Suprapubic skin (tissue), 4 donors: ENCODE data around the gene FEM1B. TPM values are rescaled to one million over a fixed set of nuclear protein-coding genes. Genes with fewer than 3 reads are reported as not detected.

ENCODE experiments used
- DNase-seq, 2 donors: peaks; one replicate each; pipeline ENCODE4 v3.0.0-alpha.2; 2019; ENCODE audit warnings: low spot score in 2 of 2
- H3K27ac ChIP-seq: fragments of 200-600 bp; sonication (generic); one replicate; pipeline ENCODE4 v1.5.1; 2019
- H3K27me3 ChIP-seq: fragments of 200-600 bp; sonication (generic); one replicate; pipeline ENCODE4 v1.5.1; 2019
- H3K36me3 ChIP-seq: fragments of 200-600 bp; sonication (generic); one replicate; pipeline ENCODE4 v1.5.1; 2019
- H3K4me1 ChIP-seq: fragments of 200-600 bp; sonication (generic); one replicate; pipeline ENCODE4 v1.5.1; 2019
- H3K4me3 ChIP-seq: fragments of 200-600 bp; sonication (generic); one replicate; pipeline ENCODE4 v1.5.1; 2019; ENCODE audit warnings: mild to moderate bottlenecking
- H3K9me3 ChIP-seq: fragments of 200-600 bp; sonication (generic); one replicate; pipeline ENCODE4 v1.5.1; 2019
- EP300 ChIP-seq: sonication (generic); formaldehyde crosslinking; IDR thresholded peaks from one replicate; pipeline ENCODE4 v1.6.1; 2017; ENCODE audit warnings: antibody characterized with exemption
- POLR2A ChIP-seq, 2 donors: fragments of 450-650 bp; IDR thresholded peaks; one replicate each; pipeline ENCODE4 v1.6.1; 2017; ENCODE audit warnings: antibody characterized with exemption in 2 of 2, mild to moderate bottlenecking in 2 of 2, moderate library complexity in 2 of 2
- POLR2AphosphoS5 ChIP-seq, 3 donors: sonication (generic); formaldehyde crosslinking; IDR thresholded peaks; one replicate each; pipeline ENCODE4 v1.6.1; 2017; ENCODE audit warnings: antibody characterized with exemption in 3 of 3
- WGBS: methylation state at CpG from one replicate; pipeline ENCODE4 v1.1.5; 2018; 5-methylcytosine and 5-hydroxymethylcytosine counted together
- total RNA-seq, 4 donors: library from RNA; depleted of rRNA; stranded (reverse); fragments of >200 nt; gene quantifications; one replicate each; pipeline ENCODE4 v1.1.0, GENCODE V29; 2016
- TF ChIP-seq, protein P1 (sequence below), 2 donors: fragments of 200-600 bp in 1 of 2; fragments of 450-650 bp in 1 of 2; sonication (generic) in 1 of 2; IDR thresholded peaks; one replicate each; pipeline ENCODE4 v1.5.1; 2016 to 2019; ENCODE audit warnings: antibody characterized with exemption in 2 of 2, mild to moderate bottlenecking in 1 of 2, moderate library complexity in 1 of 2

FEM1B gene
- total RNA-seq, 4 donors from 2014 or later: 56.3 to 89.6 (median 63.8) TPM

GRCh38 chr15:68261980-68262379 is 15.6 kb upstream of the FEM1B start:
- no peaks in the 10 kb centered on the region for H3K36me3 ChIP-seq
- no peaks in the 10 kb centered on the region for H3K9me3 ChIP-seq
- no peak for TF ChIP-seq POLR2A (IDR thresholded peaks at IDR 0.05)
- TF ChIP-seq, protein P1, sequence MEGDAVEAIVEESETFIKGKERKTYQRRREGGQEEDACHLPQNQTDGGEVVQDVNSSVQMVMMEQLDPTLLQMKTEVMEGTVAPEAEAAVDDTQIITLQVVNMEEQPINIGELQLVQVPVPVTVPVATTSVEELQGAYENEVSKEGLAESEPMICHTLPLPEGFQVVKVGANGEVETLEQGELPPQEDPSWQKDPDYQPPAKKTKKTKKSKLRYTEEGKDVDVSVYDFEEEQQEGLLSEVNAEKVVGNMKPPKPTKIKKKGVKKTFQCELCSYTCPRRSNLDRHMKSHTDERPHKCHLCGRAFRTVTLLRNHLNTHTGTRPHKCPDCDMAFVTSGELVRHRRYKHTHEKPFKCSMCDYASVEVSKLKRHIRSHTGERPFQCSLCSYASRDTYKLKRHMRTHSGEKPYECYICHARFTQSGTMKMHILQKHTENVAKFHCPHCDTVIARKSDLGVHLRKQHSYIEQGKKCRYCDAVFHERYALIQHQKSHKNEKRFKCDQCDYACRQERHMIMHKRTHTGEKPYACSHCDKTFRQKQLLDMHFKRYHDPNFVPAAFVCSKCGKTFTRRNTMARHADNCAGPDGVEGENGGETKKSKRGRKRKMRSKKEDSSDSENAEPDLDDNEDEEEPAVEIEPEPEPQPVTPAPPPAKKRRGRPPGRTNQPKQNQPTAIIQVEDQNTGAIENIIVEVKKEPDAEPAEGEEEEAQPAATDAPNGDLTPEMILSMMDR (IDR thresholded peaks at IDR 0.05): no peak
- no peak for TF ChIP-seq EP300
- no peak for TF ChIP-seq POLR2AphosphoS5 (IDR thresholded peaks at IDR 0.05)
- peaks cover 28% of the 10 kb centered on the region for H3K4me1 ChIP-seq
- H3K27ac ChIP-seq: no peak overlapping the region
- H3K27me3 ChIP-seq: no peaks in the 10 kb centered on the region
- 93% methylated on average over 3 of the region's 3 CpGs for WGBS
- DNase-seq: no peak
- H3K4me3 ChIP-seq: no peak overlapping the region

GRCh38 chr15:68262514-68263356 is 14.8 kb upstream of the FEM1B start:
- no peak for DNase-seq
- Histone ChIP-seq H3K4me3 (no peak overlapping the region), H3K9me3 (no peaks in the 10 kb centered on the region), H3K27ac (no peak overlapping the region), H3K36me3 (no peaks in the 10 kb centered on the region), H3K27me3 (no peaks in the 10 kb centered on the region), H3K4me1 (peaks cover 31% of the 10 kb centered on the region)
- TF ChIP-seq EP300 (no peak), POLR2A (IDR thresholded peaks at IDR 0.05) (no peak), POLR2AphosphoS5 (IDR thresholded peaks at IDR 0.05) (no peak)
- TF ChIP-seq, protein P1 (IDR thresholded peaks at IDR 0.05): no peak
- 67% methylated on average over 5 of the region's 5 CpGs for WGBS

DNA sequence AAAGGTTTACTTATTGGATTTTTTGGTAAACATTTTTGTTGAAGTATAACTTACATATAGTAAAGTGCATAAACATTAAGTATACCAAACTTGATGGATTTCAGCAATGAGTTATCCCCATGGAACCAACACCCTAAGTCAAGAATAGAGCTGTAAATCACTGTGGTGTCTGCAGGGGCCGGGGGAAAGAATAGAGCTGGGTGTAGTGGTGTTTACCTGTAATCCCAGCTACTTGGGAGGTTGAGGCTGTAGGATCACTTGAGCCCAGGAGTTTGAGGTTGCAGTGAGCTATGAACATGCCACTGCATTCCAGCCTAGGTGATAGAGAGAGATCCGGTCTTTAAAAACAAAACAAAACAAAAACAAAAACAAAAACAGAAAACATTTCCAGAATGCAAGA is 13.3 kb upstream of the FEM1B start:
- peaks cover 38% of the 10 kb centered on the region for H3K4me1 ChIP-seq
- H3K27me3 ChIP-seq: no peaks in the 10 kb centered on the region
- TF ChIP-seq POLR2A (IDR thresholded peaks at IDR 0.05): no peak
- no peak for TF ChIP-seq POLR2AphosphoS5 (IDR thresholded peaks at IDR 0.05)
- TF ChIP-seq, protein P1 (IDR thresholded peaks at IDR 0.05): no peak
- TF ChIP-seq EP300: no peak
- no peak for DNase-seq
- H3K4me3 ChIP-seq: no peak overlapping the region
- H3K36me3 ChIP-seq: no peaks in the 10 kb centered on the region
- 47% methylated on average over 2 of the region's 2 CpGs for WGBS
- no peaks in the 10 kb centered on the region for H3K9me3 ChIP-seq
- no peak overlapping the region for H3K27ac ChIP-seq

DNA sequence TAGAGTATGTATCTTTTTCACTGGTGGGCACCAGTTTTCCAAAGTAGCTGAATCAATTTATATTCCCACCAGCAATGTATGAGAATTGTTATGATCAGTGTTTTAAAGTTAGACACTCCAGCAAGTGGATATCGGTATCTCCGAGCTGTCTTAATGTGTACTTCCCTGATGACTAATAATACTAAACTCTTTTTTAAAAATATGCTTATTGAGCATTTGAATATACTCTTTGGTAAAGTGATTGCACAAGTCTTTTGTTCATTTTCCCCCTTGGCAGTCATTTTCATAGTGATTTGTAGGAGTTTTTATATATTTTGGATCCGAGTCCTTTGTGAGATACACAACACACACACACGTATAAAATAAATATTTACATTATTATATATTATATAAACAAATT is 12.5 kb upstream of the FEM1B start:
- Histone ChIP-seq H3K27ac (peak overlapping the region; percentile 24), H3K27me3 (no peaks in the 10 kb centered on the region), H3K4me1 (peaks cover 34% of the 10 kb centered on the region), H3K9me3 (no peaks in the 10 kb centered on the region), H3K4me3 (no peak overlapping the region), H3K36me3 (no peaks in the 10 kb centered on the region)
- DNase-seq: no peak
- WGBS: 52% methylated on average over 4 of the region's 4 CpGs
- TF ChIP-seq EP300 (no peak), POLR2AphosphoS5 (IDR thresholded peaks at IDR 0.05) (no peak), POLR2A (IDR thresholded peaks at IDR 0.05) (no peak)
- TF ChIP-seq, protein P1 (IDR thresholded peaks at IDR 0.05): no peak

GRCh38 chr15:68265674-68266073 is 11.9 kb upstream of the FEM1B start:
- no peak for TF ChIP-seq EP300
- TF ChIP-seq POLR2A (IDR thresholded peaks at IDR 0.05): no peak
- TF ChIP-seq POLR2AphosphoS5 (IDR thresholded peaks at IDR 0.05): no peak
- TF ChIP-seq, protein P1 (IDR thresholded peaks at IDR 0.05): no peak
- H3K4me1 ChIP-seq: peaks cover 34% of the 10 kb centered on the region
- no peak for DNase-seq
- no peak overlapping the region for H3K4me3 ChIP-seq
- no peaks in the 10 kb centered on the region for H3K27me3 ChIP-seq
- no peaks in the 10 kb centered on the region for H3K9me3 ChIP-seq
- H3K27ac ChIP-seq: peak overlapping the region; percentile 71
- no peaks in the 10 kb centered on the region for H3K36me3 ChIP-seq
- 58% methylated on average over 3 of the region's 3 CpGs for WGBS
